Stimulated activated CD4-positive, alpha-beta T cell treated with anti-CD3 and anti-CD28 coated beads, TNF-alpha, amount 100 ng/mL, for 4 hours (primary cell): ENCODE data around the gene SOCS2.
"Not testable (repeated sequence)": the region's sequence is repeated elsewhere in the genome, so short reads cannot be mapped to it uniquely, and the experiment has no call there.

Source experiments
- DNase-seq, 3 experiments: peaks; one replicate each; pipeline ENCODE4 v3.0.0-alpha.2; 2020; ENCODE audit warnings: low read depth in 3 of 3

SOCS2 gene

DNA sequence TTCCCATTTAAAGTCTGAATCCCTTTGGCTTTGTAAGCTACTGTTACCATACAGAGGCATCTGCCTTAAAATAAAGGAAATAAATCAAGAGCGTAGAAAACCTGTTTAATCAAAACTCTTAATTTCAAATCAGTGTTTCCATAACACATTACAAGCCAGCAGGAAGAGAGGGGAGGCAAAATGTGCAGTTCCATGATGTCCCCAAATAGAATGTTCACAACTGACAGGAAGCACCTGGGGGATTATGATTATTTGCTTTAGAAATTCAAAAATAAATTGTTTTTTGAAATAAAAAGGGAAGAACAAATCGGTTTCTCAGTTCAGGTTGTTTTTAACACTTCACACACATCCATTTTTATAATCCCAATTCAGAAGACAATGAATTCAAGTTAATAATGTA, 21.4 kb downstream of the SOCS2 start:
- DNase-seq: no peak

- DNase-seq: no peak
Measured at GRCh38 chr12:93594766-93595311, 22.4 kb downstream of the SOCS2 start.

DNA sequence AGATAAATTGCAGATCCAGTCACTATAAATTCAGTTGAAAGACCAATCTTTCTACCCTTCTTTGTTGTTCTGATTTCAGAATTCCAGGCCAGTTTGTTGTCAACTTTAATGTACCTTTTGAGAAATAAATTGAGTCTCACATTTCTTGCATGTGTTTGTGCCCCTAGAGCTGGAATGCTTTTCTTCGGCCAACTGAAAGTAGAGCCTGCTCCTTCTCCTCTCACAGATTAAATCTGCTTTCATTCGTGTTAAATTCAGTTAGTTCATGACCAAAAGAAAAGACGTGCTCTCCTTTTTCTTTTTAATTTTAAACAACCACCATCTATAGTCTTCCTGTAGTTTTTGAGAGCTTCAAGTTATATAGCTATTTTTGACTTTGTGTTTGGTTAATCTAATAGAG, 22.9 kb downstream of the SOCS2 start:
- DNase-seq: no peak

DNA sequence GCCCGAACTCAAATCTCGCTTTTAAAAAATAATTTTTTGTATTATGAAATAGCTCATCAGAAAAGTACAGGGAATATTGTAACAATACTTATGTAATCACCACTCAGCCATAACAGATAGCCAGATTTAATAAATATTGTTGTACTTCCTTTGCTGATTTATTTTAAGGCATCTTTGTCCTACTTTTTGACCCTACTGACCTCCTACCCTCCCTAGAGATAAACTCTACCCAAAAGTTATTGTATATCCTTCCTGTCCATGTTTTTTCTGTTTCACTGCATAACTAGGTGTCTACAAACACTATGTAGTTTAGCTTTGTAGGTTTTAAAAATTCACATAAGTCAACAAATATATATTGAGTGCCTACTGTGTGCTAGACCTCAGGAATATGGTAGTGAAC, 25.1 kb downstream of the SOCS2 start:
- no peak for DNase-seq

- DNase-seq: no peak
Measured at GRCh38 chr12:93599192-93599591, 26.7 kb downstream of the SOCS2 start.

DNA sequence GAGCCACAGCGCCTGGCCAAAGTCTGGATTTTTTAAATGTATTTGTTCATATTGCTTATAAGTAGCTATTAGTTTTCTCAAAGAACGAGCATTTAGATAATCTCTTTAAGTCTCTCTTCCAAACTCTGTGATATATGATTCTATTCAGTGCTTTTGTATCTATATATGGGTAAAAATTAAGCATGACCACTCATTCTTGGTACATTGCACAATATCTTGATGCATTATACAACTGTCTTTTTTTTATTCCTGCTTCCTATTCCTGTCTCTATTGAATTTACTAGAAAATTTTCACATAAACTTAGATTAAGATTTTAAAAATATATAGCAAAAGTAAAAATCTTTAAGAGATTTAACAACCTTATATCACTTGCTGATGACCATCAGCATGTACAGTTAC, 29.1 kb downstream of the SOCS2 start:
- no peak for DNase-seq

DNA sequence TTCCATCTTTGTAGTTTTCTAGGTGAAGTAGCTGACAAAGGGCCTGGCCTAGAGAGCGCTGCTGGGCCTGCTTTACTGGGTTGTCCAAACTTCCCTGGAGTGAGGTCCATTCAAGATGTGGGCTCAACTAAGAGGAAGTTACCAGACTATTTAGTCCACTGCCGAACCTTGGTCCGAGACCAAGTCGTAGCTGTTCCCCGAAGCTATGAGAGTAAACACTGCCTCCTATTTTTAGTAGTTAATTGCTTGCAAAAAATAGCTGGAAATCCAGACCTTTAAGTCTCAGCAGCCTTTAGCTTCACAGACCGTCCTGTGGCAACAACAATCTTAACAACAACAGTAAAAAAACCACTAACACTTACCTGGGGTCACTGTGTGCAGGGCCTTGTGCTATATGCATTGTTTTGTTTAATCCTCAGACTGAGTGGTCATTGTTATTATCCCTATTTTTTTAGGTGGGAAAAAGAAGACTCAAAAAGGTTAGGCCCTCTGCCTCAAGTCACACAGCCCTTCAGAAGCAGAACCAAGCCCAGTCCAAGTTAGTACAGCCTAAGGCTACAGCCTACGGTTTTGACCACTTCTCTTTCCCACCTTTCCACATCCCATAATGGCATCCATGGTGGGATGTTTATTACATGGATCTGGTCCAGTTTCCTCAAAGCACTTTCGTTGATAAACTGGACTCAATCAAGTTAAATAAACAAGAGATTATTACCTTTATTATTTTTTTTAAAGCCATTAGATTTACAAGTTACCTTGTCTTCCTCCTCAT, 30.6 kb downstream of the SOCS2 start:
- DNase-seq: no peak

DNA sequence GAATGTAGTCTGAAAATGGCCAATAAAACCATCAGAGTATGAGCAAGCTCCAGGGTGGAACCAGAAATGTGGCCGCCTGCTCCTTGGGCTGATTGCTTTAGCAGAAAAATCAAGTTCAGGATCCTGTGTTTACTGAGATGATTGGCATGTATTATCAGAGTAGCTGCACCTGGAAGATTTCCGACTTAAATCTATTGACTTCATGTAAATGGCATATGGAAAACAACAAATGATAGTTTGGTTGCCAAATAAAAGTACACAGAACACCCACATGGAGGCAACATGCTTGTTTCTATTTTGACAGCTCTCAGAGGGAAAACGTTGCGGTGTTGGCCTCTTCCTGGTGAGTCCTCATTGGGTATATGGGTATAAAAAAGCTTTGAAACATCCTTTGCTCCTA, 31.3 kb downstream of the SOCS2 start:
- DNase-seq: no peak

GRCh38 chr12:93608313-93608712, 35.8 kb downstream of the SOCS2 start:
- no peak for DNase-seq

- no peak for DNase-seq
Measured at GRCh38 chr12:93609281-93610192, 37.1 kb downstream of the SOCS2 start.

- no peak for DNase-seq
Measured at GRCh38 chr12:93612776-93613175, 40.3 kb downstream of the SOCS2 start.

GRCh38 chr12:93614917-93615596, 42.6 kb downstream of the SOCS2 start:
- DNase-seq: no peak

DNA sequence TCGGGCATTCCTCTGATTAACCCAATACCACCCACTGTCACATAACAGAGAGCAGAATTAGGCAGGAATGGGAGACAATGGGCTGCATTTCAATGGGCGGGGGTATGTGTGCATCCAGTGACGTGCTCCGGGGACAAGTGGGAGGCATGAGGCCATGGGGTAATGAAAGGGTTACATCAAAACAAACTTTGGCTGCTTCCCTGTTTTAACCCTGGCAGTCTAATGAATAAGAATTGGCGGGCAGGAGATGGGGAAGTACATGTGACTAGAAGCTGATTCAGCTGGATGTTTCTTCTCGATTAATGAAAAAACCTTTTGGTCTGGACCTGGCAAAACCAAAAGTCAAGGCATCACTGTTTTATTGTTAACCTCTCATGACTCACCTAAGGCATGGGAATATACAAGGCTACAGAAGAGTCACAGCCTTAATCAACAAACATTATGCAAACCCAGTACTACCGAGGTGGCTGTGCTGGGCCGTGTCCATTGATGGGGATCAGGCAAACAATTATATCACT, 44.2 kb downstream of the SOCS2 start:
- DNase-seq: no peak

DNA sequence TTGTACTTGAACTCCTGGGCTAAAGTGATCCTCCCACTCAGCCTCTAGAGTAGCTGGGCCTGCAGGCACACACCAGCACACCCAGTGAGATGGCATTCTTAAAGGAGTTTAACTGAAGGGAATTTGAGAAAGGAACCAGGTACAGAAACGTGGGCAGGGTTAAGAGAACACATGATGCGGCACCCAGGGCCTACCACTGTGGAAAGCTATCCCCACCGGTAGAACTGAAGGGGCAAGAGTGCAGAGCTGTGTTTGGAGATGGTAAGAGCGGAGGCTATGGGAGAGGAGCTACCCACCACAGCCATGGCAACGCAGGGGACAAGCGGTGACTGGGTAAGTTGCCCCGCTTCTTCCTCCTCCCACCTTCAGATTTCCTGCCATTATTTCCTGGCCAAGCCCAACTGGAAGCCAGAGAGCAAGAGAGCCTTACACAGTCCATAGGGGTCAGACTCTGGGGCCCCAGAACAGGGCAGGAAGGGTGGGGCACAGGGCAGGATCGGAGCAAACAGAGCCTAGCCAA, 46.5 kb downstream of the SOCS2 start:
- no peak for DNase-seq

- DNase-seq: no peak
Measured at GRCh38 chr12:93621986-93622385, 49.5 kb downstream of the SOCS2 start.

- DNase-seq: no peak
Measured at GRCh38 chr12:93622485-93622884, 50.0 kb downstream of the SOCS2 start.

GRCh38 chr12:93624595-93625294, 52.3 kb downstream of the SOCS2 start:
- DNase-seq: no peak

DNA sequence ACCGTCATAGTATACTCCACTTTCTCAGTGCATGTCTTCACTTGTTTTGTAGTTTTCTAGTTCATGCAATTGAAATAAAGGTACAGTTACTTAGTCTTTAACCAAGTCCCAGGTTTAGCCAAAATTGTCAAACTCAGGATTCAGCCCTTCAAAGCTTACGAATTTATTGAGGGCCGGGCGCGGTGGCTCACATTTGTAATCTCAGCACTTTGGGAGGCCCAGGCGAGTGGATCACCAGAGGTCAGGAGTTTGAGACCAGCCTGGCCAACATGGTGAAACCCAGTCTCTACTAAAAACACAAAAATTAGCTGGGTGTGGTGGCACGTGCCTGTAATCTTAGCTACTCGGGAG, 52.8 kb downstream of the SOCS2 start:
- DNase-seq: not testable (repeated sequence)

- no peak for DNase-seq
Measured at GRCh38 chr12:93626160-93626559, 53.7 kb downstream of the SOCS2 start.
